SKM-1 (cell line): ENCODE data around the gene SERPINH1.

Source experiments
- DNase-seq: peaks from one replicate; lab custom pipeline; 2025; ENCODE audit not compliant: unreplicated experiment; lab: John Stamatoyannopoulos, UW

The SERPINH1 gene

DNA sequence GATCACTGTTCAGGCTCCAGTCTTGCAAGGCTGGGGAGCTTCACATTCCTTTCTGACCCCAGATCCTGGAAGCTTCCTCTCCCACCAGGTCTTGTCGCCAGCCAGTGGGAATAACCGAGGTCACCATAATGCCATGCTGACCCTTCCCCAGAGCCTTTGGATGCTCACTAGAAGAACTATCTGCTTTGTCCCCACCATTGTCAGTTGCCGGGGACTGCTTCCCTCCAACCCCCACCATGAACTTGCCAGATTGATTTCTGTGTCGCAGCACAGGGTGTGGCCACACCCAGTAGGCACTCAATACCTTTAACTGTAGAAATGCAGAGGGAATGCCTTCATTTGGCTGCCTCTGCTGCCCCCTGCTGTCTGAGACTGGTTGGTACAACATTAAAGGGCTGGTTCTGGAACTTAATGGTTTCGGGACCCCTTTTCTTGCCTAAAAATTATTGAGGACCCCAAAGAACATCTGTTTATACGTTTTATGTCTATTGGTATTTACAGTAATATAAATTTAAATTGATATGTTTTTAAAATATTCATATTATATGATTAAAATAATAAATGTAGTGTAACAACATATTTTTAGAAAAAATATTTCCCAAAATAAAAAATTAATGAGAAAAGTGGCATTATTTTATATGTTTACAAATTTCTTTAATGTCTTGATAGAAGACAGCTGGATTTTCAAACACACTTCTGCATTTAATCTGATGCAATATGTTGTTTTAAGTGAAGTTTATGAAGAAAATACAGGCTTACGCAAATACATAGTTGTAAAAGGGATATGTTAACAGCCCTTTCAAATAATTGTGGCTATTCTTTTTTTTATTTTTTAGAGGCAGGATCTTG is 29.6 kb upstream of the SERPINH1 start:
- peak; percentile 63 for DNase-seq

GRCh38 chr11:75533896-75534258 is 28.2 kb upstream of the SERPINH1 start:
- DNase-seq = no peak

GRCh38 chr11:75534259-75535069 is 27.6 kb upstream of the SERPINH1 start:
- DNase-seq = no peak

DNA sequence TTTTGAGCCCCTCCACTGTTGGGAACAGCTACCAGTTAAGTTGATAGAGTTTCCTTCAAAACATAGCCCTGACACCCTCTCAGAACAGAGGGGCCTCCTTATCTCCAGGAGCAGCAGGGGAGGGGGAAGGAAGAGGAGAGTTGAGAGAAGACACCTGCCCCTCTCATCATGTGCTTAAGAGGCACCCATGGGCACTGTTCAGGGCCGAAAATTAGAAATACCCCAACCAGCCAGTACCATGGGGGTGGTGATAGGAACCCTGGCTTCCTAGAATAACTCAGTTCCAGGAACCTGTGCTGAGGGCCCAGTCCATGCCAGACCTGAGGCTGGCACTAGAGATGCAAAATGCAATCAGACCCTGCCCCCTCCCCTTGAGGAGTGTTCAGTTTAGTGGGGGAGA is 27.0 kb upstream of the SERPINH1 start:
- DNase-seq = no peak

GRCh38 chr11:75536786-75537641 is 25.0 kb upstream of the SERPINH1 start:
- peak; percentile 92 for DNase-seq

DNA sequence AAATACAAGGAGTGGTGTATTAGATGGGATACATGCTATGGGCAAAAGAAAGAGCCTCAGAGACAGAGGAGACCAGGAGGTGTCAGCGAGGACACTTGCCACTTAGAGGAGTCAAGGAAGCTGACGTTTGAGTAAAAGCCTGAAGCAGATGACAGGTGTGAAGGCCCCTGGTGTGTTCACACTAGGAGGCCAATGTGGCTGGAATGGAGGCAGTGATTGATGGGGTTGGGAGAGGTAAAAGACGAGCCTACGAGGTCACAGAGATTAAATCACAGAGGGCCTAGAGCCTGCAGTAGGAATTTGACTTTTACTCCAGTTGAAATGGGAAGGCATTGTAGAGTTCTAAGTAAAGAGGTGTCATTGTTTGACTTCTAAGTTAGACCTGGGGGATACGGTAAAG is 24.3 kb upstream of the SERPINH1 start:
- no peak for DNase-seq

GRCh38 chr11:75538150-75538942 is 23.7 kb upstream of the SERPINH1 start:
- no peak for DNase-seq

- DNase-seq = no peak
Observed at GRCh38 chr11:75539459-75540334, 22.4 kb upstream of the SERPINH1 start.

- DNase-seq = no peak
Observed at GRCh38 chr11:75541193-75542087, 20.6 kb upstream of the SERPINH1 start.

DNA sequence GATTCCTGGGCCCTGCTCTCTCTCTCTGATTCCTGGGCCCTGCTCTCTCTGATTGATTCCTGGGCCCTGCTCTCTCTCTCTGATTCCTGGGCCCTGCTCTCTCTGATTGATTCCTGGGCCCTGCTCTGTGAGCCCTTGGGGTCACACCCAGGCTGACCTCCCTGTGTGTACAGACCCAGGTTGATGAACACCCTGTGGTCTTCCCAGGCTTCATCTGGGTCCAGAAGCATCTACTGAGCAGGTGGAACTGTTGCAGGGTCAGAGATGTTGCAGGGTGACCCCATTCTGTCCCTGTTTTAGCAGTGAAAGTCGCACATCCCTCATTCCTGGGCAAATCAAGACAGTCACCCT is 20.0 kb upstream of the SERPINH1 start:
- DNase-seq = no peak

GRCh38 chr11:75543806-75544205 is 18.2 kb upstream of the SERPINH1 start:
- DNase-seq = no peak

DNA sequence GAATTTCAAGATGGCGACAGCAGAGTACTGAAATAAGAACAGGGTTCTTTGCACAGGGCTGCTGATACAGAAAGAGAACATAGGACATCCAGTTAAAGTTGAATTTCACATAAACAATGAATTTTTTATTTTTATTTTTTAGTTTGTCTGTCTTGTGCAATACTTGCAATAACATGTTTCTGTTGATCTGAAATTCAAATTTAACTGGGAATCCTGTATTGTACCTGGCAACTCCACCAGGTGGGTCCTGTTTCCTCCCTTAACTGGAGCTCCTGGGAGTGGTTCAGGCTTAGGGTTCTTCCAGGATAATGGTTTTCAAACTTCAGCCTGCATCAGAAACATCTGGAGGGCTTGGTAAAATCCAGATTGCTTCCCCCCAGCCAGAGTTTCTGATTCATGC is 14.9 kb upstream of the SERPINH1 start:
- DNase-seq = no peak

- DNase-seq = no peak
Observed at GRCh38 chr11:75547617-75548058, 14.4 kb upstream of the SERPINH1 start.

DNA sequence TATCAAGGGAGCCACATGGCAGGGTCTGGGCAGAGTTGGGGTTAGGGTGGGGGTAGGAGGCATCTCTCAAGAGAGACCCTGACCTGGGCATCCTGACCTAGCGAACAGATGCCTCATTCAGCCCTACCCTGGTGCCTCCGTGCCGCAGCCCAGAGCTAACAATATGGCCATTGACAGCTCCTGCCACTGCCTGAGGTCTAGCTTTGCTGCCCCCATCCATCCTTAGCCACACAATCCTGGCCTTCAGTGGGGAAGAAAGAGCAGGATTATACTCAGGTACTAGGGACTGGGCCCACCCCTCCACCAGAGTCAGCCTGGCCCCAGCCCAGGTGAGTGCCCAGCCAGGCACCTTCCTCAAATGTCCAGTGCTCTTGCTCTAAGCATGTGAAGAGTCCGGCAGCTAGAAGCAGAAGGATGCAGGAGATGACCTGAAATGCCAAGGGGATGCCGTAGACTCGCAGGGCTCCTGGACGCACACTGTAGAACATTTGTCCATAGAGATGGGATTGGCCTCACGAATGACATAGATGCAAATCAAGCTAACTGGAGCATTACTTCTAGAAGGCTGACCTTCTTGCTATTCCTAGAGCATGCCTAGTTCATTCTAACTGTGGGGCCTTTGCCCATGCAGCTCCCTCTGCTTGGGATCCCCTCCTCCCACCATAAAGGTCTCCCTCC is 13.3 kb upstream of the SERPINH1 start:
- DNase-seq = no peak

DNA sequence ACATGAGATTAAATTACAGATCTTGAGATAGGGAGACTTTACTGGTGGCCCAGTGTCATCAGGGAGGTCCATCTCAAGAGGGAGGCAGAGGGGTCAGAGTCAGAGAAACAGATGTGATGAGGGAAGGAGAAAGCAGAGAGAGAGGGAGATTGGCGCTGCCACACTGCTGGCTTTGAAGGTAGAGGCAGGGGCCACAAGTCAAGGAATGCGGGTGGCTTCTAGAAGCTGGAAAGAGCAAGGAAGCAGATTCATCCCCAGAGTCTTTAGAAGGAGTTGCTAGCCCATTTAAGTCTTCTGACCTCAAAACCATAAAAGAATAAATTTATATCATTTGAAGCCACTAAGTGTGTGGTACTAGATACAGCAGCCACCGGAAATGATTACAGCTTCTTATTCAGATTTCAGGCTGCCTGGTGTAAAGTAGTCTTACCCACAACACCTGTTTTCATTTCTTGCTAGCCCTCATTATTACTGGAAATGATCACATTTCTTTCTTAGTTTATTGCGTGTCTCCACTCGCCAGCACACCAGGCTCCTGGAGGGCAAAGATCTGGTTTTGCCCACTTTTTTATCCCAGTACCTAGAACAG is 12.6 kb upstream of the SERPINH1 start:
- DNase-seq = no peak

DNA sequence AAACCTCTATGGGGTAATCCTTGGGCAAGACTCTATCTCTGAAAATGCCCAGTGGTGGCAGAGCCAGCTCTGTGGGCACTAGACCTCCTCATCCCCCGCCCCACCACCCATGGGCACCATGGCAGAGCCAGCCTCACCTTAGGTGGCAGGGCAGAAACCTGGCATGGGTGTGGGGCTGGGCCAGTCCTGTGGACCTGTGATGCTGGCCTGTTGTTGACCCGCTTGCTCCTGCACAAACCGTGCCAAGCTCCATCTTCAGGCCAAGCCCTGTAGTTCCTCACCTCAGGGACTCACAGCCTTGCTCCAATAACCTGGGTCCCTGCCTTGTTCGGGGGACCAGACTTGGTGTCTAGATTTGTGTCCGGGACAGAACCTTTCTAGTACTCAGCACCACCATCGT is 8.9 kb upstream of the SERPINH1 start:
- no peak for DNase-seq

DNA sequence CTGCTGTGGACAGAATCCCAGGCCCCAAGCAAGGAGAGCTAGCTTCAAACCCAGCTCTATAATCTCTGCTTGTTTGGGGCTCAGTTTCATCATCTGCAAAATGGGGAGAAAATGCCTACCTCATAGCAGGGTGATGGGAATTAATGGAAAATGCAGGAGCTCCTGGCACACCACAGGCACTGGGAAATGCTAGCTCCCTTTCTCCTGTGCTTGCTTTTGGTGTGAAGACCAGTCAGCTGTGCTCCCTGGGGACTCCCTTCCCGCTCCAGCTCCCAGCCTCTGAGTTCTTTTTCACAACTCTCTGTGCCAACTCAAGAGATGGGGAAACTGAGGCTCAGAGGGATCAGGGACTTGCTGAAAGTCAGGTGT is 8.2 kb upstream of the SERPINH1 start:
- no peak for DNase-seq
